Nucleus accumbens (tissue), 56 donors: ENCODE measurements around the gene DAP.
"Not testable (repeated sequence)": the region's sequence is repeated elsewhere in the genome, so short reads cannot be mapped to it uniquely, and the experiment has no call there.

Source experiments
- DNase-seq, 56 donors: peaks; one replicate each; lab custom pipeline; 2025; lab: John Stamatoyannopoulos, UW

The DAP gene

DNA sequence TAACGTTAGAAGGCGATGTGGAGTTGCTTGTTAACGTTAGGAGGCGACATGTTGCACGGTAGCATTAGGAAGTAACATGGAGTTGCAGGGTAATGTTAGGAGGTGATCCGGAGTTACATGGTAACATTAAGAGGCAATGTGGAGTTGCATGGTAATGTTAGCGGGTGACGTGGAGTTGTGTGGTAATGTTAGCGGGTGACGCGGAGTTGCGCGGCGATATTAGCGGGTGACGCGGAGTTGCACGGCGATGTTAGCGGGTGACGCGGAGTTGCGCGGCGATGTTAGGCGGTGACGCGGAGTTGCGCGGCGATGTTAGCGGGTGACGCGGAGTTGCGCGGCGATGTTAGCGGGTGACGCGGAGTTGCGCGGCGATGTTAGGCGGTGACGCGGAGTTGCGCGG is 122.3 kb downstream of the DAP start:
- not testable (repeated sequence) for DNase-seq

DNA sequence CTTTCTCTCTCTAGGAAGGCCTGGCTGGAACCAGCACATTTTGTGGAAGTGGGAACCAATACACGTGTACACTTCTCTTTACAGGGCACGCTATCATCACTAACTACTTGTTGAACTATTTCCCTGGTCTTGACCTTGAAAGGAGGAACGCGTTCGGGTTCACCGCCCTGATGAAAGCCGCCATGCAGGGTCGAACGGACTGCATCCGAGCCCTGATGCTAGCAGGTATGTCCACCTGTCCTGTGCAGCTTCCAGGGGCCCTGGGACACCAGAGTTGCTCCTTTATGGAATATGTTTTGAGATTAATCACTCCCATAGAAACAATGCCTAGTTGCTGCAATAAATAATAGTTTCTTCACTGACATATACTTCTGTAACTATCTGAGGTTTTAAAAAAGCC is 123.1 kb downstream of the DAP start:
- no peak for DNase-seq

DNA sequence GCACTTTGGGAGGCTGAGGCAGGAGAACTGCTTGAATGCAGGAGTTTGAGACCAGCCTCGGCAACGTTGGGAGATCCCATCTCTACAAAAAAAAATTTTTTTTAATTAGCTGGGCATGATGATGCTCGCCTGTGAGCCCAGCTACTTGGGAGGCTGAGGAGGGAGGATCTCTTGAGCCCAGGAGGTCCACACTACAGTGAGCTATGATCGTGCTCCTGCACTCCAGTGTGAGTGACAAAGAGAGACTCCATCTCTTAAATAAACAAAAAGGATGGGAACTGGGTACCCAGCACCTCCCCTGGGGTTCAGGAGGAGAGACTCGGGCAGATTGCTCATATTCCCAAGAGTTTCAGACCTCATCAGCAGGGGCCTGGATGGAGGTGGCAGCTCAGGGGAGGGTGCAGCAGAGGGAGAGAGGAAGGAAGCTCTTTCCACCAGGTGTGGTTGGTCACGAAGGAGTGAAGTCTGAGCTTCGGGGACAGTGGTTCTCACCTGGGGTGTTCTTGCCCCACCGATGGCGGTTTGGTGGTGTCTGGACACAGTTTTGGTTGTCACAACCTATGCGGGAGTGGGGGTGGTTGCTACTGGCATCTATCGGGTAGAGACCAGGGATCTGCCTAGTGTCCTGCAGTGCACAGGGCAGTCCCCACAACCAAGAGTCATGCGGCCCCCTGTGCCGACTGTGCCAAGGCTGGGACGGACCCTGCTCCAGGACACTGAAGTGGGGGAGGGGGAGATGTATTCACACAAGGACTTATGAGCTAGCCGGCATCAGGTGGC is 124.5 kb downstream of the DAP start:
- DNase-seq, result no peak

GRCh38 chr5:10635867-10636350 is 125.1 kb downstream of the DAP start:
- DNase-seq, result no peak

- no peak for DNase-seq
Measured at GRCh38 chr5:10635257-10635866, 125.7 kb downstream of the DAP start.

DNA sequence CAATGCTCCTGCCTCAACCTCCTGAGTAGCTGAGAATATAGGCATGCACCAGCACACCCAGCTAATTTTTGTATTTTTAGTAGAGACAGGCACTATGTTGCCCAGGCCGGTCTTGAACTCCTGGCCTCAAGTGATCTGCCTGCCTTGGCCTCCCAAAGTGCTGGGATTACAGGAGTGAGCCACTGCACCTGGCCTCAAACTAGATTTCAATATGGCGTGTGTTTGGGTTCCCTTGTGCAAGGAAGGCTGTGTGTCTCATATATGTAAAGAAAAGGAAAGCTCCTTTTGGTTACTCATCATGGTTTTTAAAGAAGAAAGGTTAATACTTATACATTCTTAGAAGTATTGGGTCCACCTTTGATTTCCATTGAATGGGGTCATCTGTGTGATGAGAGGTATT is 126.5 kb downstream of the DAP start:
- DNase-seq, result no peak

DNA sequence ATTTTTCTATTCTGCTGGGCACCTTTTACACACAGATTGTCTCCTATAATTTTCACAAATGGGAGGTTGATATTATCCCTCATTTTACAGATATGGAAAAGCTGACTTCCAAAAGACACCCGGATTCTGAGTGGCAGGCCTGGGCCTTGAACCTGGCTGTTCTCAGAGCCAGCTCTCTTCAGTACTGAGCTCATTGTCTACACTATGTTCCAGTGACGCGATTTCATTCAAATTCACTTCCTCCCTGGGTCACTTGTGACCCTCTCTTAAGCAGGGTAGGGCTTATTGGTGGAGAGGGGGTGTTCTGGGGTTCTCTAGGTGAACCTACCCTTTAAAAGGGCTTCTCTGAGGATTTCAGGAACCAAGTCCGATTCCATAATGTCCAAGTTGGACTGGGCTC is 127.0 kb downstream of the DAP start:
- no peak for DNase-seq

DNA sequence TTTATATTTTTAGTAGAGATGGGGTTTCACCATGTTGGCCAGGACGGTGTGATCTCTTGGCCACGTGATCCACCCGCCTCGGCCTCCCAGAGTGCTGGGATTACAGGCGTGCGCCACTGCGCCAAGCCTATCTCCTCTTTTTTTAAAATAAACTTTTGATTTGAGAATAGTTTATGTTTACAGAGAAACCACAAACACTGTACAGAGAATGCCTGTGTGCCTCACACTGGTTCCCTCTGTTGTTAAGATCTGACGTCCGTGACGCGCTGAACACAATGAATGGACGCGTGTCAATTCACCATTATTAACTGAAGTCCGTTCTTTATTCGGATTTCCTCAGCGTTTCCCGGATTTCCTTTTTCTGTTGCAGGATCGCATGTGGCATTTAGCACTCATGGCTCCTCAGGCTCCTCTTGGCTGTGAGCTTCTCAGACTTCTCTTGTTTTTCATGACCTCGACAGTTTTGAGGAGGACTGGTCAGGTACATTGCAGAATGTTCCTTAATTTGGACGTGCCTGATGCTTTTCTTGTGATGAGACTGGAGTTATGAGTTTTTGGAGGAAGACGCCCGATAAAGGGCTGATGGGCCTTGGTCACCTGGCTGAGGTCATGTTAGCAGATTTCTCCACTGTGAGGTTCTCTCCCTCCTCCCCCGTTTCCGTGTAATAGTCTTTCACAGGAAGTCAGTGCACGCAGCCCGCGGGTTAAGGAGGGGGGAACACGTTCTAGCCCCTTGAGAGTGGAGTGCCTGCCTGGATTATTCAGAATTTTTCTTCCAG is 127.6 kb downstream of the DAP start:
- no peak for DNase-seq

DNA sequence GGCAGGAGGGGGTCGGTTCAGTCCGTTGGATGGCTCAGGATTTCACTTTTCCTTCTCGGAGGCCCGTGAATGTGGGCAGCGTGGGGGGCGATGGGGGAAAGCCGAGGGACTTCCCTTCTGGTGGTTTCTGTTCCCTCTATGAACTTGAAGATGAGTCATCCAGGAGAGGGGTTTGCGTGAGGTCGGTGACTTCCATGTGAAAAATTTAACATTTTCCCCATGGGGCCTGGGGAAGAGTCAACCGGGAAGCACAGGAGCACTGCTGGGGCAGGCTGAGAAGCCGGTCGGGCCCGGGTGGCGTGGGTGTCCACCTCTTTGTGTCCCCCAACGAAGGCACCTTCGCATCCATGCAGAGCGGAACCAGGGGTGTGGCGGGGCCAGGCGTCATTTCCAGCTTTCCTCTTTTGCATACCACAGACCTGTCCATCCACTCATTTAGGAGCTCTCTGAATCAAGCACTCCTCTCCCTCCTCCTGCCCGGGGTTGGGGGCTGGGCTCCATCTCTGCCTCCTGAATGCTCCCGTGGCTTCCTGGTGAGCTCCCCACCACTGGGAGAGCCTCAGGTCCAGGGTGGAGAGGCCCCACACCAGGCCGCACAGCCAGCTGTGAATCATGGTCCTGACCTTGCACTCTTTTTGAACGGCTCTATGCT is 128.8 kb downstream of the DAP start:
- DNase-seq, result peak in 1 of 56 donors; percentile 26

GRCh38 chr5:10631316-10631996 is 129.6 kb downstream of the DAP start:
- no peak for DNase-seq

- not testable (repeated sequence) for DNase-seq
Measured at GRCh38 chr5:10630744-10631143, 130.3 kb downstream of the DAP start.

DNA sequence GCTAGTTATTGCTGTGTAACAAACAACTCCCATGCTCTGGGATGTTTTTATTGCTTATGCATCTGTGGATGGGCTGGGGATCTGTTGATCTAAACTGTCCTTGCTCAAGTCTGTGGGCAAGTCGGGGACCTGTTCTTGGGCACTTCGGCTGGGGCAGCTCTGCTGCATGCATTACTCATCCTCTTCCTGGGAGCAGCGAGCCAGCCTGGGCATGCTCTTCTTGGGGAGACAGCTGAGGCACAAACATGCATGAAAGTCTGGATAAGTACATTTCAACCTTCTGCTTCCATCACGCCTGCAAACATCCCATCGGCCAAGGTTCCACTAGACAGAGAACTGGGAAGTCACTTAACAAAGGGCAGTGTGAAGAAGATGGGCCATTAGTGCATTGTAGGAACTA is 130.9 kb downstream of the DAP start:
- no peak for DNase-seq

- no peak for DNase-seq
Measured at GRCh38 chr5:10629682-10630081, 131.4 kb downstream of the DAP start.
